HG03103 (cell line): ENCODE measurements around the gene CIDEC.
"Not testable (repeated sequence)": the region's sequence is repeated elsewhere in the genome, so short reads cannot be mapped to it uniquely, and the experiment has no call there.

Experiments used
- ATAC-seq: cut with Tn5 transposase; IDR thresholded peaks from one replicate; pipeline ENCODE4 v1.9.1; 2021; ENCODE audit warnings: low read depth; ENCODE audit not compliant: unreplicated experiment

Gene CIDEC

DNA sequence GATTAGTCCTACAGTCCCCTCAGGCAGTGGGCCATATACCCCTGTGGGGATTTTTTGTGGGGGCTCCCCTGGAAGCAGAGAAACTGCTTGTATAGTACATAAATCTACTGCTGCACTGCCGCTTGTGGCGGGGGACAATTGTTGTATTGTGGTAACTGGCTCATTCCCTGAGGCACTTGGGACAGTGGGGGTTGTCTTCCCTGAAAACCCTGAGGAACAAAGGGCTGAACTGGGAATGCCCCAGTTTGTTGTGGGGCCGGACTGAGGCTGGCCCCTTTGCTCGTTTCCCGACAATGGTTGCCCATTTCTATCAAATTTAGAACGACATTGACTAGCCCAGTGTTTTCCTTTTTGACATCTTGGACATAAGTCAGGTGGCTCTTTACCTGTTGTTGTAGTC lies 28.7 kb downstream of the CIDEC start:
- not testable (repeated sequence) for ATAC-seq

DNA sequence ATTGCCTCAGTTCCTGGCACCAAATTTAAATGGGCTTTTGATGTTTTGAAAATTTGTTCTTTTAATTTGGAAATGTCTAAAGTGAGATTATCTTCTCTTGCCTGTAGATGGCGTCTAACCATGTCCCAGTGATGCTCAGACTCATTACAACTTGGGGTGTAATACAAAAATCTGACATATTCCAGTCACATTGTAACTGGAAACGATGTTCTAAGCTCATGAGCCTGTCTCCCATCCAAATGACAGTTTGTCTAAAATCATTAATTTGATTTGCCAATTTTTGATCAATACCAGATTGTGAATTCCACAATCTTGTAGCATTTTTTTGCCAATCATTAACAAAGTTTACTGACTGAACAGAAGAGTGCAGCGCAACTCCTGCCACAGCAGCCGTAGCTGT lies 31.2 kb downstream of the CIDEC start:
- not testable (repeated sequence) for ATAC-seq

DNA sequence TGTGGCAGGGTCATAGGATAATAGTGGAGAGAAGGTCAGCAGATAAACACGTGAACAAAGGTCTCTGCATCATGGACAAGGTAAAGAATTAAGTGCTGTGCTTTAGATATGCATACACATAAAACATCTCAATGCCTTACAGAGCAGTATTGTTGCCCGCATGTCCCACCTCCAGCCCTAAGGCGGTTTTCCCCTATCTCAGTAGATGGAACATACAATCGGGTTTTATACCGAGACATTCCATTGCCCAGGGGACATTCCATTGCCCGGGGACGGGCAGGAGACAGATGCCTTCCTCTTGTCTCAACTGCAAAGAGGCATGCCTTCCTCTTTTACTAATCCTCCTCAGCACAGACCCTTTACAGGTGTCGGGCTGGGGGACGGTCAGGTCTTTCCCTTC lies 32.2 kb downstream of the CIDEC start:
- not testable (repeated sequence) for ATAC-seq

DNA sequence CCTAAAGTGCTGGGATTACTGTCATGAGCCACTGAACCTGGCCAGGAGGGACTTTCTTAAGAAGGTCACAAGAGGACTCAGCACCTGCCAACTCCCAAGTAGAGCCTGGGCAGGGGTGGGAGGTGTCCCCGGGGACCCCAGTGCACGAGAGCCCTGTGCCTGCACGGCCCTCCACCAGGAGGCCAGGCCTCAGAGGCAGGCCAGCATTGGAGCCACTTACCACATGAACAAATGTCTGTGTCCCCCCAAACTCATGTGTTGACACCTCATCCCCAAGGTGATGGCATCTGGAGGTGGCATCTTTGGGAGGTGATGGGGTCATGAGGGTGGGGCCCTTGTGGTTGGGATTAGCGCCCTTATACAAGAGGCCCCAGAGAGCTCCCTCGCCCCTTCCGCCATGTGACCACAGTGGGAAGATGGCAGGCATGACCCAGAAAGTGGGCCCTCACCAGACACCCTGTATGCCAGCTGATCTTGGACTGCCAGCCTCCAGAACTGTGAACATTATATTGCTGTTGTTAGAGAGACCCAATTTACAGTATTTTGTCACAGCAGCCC lies 33.0 kb downstream of the CIDEC start:
- ATAC-seq = no peak

DNA sequence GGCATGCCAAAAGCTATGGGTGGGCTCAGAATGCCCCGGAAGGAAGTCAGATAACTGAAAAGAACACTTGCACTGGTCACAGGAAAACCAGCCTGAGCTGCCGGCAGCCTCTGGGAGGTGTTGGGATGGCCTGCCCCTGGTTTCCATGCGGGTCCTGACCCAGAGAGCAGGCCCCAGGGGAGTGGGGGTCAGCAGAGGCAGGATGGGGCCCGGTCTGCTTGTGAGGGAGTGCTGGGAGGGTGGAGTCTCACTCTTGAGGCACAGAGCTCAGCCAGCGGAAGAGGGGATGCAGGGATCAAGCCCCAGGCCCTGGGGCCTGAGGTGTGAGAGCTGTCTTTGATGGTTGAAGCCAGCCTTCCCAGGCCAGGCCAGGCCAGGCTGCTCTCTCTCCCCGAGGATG lies 33.8 kb downstream of the CIDEC start:
- ATAC-seq = no peak

DNA sequence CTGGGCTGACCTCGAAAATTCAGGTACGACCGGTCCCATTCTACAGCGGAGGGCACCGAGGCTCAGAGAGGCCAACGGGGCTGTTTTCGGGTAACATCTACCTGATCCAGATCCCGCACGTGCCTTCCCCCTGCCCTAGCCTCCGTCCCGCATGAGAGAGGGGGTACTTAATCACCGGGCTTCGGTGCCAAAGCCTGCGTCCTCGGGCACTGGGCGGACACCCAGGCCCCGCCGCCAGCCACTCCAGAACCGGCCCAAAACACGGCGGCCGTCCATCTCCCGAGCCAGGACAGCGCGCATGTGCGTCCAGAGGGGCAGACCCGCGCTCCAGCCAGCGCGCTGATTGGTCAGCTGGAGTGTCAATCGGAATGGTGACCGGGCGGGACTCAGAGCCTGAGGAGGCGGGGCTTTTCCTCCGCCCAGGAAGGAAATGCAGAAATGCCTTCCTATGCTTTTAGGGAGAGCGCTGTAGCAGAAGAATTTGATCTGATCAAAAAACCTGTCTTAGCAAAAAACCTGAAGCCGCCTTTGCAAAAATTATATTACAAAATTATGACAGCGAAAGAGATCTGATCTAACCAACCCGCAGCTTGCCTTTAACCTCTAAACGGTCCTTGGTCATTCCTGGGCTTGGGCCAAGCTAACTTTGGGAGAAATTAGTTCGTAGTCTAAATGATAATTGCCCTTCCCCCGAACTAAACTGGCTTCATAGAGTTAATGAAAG lies 36.2 kb downstream of the CIDEC start, which contains the start of gene RPUSD3:
Gene RPUSD3, minus strand, starts transcription at position 294 of the 724 bp plus-strand sequence. Its CDS starts 18 bp downstream, at position 276.
- peak; percentile 98 for ATAC-seq

DNA sequence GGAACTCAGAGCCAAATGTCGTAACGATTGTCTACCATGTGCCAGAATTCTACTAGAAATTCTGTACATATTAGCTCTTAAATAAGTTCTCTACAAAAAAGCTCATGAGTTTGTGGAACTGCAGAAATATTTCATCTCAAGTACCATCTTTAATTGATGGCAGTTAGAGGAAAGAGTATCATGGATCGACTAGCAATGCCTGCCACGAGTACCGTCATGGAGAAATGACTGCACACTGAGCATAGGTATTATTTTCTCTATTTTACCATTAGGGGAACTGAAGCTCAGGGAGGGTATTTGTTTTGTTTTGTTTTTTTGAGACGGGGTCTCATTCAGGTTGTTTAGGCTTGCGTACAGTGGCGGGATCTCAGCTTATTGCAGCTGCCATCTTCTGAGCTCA lies 39.0 kb downstream of the CIDEC start:
- no peak for ATAC-seq

DNA sequence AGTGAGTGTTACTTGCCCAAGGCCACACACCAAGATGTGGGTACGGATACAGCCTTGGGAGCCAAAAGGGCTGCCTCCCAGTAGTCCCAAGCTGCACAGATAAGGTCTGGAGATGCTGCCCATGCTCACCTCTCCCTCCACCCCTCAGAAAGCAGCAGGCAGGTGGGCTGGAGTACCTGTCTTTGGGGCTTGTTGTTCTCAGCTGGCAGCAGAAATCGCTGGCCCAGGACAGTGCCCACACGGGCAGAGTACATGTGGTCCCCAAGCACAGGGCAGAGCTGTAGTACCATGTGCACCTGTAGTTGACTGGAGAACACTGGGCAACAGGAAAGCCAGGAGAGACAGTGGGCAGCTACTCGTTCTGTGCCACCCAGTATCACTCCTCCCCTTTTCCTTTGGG lies 41.2 kb downstream of the CIDEC start:
- ATAC-seq = no peak

DNA sequence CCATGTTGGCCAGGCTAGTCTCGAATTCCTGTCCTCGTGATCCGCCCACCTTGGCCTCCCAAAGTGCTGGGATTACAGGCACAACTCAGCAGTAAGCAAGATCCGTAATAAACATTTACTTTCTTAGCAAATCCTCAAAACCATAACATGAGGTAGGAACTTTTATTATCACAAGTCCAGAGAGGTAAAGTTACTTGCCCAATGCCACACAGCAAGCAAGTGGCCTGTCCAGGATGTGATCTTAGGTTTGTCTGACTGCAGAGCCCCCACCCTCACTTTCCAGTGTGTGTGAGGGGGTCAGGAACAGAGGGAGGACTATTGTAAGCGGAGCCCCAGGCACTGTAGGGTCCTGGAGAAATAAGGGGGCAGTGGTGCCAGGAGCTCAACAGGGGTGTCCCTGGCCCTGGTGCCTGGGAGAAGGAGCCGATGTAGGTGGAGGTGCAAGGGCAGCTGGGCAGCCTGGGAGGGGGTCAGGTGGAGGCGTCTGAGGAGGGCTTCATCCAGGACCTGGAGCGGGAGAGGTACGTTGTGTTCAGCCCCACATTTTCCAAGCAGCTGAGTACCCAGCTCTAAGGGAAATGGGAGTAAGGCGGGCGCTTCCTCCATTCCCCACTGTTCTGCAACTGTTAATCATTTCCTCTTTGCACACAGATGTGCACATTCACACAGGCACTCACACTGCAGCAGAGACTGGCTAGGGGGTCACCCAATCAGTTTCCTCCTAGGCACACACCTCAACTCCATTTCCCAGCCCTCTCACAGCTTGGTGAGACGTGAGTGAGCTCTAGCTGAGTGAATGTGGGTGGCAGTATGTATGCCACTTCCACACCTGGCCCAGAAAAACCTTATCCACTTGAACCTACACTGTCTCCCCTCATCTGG lies 42.1 kb downstream of the CIDEC start:
- no peak for ATAC-seq

DNA sequence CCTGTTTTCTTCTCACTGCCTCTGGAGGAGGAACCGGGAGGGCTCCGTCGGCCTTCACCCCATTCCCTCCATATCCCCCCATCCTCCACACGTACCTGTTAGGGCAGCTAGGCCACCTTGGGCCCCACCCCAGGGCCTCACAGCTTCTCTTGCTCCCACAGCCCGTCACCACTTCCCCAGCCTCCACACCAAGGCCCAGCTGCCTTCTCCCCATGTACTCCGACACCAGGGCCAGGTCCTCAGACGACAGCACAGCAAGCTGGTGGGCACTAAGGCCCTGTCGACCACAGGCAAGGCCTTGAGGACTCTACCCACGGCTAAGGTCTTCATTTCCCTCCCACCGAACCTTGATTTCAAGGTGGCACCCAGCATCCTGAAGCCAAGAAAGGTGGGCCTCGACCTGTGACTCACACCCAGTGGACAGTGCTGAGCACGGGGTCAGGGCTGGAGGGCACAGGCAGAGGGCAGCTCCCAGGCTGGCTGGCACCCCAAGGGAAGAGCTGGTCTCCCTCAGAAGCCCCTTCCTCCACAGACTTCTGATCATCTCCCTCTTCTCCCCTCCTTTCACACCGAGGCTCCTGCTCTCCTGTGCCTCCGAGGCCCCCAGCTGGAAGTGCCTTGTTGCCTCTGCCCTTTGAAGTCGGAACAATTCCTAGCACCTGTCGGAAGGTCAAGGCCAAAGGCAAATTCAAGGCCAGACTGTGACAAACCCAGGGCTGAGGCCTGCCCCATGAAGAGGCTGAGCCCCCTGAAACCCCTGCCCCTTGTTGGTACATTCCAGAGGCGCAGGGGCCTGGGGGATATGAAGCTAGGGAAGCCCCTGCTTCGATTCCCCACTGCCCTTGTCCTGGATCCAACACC lies 45.3 kb downstream of the CIDEC start:
- no peak for ATAC-seq

DNA sequence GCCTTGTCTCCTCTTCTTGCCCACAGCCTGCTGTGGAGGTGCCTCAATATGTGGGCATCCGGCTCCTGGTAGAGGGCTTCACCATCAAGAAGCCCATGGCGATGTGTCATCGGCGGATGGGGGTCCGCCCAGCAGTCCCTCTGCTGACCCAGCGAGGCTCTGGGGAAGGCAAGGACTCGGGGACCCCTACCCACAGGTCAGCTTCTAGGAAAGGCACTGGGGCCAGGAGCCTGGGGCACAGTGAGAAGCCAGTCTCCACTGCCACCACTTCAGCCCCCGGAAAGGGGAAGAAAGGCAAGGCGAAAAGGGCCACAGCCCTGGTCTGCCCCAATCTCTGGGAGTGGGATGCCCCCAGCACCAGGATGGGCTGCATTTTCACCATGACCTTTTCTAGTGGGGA lies 47.0 kb downstream of the CIDEC start:
- no peak for ATAC-seq

DNA sequence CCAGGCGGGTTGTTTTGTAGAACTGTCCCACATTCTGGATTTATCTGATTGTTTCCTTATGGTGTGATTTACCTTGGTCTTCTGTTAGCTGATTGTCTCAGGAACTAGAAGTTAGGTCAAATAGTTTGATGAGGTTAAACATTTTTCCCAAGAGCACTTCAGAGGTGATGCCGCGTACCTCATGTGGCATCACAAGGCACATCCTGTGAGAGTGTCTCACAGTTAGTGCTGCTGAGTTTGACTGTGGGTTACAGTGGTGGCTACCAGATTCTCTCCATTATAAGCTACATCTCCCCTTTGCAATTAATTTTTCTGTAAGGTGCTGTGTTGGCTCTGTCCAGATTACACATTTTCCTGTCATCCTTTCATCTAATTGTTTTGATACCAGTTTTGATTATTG lies 48.8 kb downstream of the CIDEC start:
- ATAC-seq = no peak

DNA sequence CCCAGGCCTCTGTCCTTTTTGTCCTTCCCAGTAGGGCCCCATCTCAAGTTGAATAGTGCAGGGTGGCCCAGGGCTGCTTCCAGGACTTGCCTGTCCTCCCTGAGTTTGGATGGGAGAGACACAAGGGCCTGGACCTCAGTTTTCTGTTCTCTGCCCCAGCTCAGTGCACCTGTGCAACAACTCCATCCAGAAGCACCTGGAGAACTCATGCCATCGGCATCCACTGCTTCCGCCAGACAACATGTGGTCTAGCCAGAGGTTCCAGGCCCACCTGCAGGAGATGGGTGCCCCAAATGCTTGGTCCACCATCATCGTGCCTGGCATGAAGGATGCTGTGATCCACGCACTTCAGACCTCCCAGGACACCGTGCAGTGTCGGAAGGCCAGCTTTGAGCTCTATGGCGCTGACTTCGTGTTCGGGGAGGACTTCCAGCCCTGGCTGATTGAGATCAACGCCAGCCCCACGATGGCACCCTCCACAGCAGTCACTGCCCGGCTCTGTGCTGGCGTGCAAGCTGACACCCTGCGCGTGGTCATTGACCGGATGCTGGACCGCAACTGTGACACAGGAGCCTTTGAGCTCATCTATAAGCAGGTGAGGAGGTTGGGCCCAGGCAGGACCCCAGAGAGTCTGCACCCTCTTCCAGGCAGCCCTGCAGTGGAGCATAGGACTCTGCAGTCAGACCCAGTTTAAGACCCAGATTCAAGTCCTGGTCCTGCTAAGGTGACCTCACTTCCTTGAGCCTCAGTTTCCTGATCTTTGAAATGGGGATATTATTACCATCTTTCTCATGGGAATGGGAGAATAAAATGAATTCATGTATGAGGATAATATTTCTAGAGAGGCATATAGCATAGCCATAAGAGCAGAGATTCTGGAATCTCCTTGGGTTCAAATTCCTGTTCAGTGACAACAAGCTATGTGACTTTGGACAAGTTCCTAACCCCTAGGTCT lies 51.0 kb downstream of the CIDEC start:
- no peak for ATAC-seq

DNA sequence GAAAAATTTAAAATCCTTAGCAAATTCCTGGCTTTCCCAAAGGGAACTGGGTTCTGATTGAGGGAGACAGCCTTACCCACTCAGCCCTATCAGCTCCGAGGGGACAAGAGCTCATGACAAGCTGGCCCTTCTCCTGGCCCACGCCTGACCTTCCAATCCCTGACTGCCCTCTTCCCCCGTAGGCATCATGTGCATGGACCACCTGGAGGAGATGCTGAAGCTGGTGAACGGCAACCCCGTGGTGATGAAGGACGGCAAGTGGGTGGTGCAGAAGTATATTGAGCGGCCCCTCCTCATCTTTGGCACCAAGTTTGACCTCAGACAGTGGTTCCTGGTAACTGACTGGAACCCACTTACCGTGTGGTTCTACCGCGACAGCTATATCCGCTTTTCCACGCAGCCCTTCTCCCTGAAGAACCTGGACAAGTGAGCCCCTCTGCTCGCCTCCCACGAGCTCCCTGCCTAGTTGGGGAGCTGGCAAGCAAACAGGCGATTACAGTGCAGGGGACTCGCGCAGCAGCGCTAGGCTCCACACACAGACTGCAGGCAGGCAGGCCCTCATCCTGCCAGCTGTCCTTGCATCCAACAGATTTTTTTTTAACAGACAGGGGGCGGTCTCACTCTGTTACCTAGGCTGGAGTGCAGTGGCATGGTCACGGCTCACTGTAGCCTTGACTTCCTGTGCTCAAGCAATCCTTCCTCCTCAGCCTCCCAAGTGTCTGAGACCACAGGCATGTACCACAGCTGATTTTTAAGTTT lies 53.1 kb downstream of the CIDEC start:
- ATAC-seq = no peak

DNA sequence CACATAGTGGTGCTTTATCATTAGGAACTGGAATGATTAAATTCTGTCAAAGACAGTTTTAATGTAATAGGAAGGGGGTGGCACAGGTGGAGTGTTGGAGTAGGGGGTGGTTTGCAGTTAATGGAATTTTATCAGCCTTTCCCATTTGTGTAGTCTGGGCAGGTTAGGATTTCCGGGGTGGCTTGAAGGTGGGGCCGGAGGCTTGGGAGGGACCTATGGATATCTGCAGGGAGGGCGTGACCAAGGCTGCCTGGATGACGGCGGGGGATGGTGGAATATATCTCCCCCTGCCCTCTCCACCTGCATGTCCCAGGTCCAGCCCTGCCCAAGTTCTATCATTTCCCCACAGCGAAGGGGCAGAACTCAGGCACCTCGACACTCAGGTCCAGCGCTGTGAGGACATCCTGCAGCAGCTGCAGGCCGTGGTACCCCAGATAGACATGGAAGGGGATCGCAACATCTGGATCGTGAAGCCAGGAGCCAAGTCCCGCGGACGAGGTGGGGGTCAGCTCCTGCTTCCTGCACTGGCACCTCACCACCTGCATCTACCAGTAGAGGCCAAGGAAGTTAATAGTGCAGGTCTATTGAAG lies 54.5 kb downstream of the CIDEC start:
- ATAC-seq = no peak

DNA sequence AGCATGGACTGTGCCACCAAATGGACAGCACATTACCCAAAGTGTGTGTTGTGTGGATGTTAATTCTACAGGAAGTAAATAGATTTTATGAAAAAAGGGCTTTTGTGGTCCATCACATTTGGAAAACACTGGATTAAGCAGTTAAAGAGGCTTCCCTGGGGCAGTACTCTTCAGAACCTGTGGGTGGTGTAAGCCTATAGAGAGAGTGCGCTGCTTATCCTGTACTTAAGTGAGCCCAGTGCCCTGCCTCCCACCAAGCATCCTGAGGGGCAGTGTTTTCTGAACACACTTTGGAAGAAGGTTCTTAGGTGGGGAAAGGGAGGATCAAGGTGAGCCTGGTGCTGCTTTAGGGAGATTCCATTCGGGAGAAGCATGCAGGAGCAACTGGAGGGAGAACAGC lies 59.1 kb downstream of the CIDEC start:
- ATAC-seq = no peak

DNA sequence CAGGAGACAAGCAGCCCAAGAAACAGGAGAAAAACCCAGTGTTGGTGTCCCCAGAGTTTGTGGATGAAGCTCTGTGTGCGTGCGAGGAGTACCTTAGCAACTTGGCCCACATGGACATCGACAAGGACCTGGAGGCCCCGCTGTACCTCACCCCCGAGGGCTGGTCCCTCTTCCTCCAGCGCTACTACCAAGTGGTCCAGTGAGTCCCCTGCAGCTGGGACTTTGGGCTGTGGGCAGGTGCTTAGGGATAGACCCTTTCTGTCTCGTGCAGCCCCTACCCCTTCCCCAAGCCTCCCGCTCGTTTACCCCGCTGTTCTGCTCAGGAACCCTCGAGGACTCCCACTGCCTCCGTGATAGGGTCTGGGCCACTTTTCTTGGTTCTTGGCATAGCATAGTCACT lies 59.5 kb downstream of the CIDEC start:
- ATAC-seq = no peak

DNA sequence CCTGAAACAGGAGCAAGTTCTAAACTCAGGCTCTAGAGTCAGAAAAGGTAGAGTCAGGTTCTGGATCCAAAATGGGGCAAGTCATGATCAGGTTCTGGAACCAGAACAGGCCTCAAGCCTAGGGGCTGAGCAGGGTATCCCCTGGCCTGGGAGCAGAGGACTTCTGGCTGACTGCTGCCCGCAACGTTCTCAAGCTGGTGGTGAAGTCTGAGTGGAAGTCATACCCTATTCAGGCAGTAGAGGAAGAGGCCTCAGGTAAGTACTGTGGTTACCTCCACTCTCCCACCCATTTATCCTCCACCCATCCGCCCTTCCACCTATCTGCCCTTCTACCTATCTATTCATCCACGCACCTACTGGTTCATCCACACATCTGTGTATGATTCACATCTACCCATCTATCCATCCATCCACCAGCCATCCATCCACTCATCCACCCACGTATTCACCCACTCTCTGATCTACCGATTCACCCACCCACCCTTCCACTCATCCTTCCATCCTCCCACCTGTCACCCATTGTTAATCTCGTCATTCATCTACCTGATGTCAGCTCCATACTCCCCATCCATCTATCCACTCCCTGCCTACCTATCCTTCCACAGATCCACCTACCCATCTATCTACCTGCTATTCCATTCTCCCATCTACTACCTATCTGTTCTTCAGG lies 61.3 kb downstream of the CIDEC start:
- ATAC-seq = no peak
